Fibroblast of peridontal ligament (primary cell): ENCODE measurements around the gene FGF9.

ENCODE experiments used
- DNase-seq: peaks from one replicate; pipeline ENCODE4 v3.0.0-alpha.2; 2010; ENCODE audit errors: extremely low read depth

Gene FGF9

GRCh38 chr13:21670883-21671619 is at the start of gene FGF9:
Gene FGF9, plus strand, starts transcription at chr13:21671073. Its CDS starts 840 bp downstream, at chr13:21671913.
- DNase-seq = peak; percentile 49

DNA sequence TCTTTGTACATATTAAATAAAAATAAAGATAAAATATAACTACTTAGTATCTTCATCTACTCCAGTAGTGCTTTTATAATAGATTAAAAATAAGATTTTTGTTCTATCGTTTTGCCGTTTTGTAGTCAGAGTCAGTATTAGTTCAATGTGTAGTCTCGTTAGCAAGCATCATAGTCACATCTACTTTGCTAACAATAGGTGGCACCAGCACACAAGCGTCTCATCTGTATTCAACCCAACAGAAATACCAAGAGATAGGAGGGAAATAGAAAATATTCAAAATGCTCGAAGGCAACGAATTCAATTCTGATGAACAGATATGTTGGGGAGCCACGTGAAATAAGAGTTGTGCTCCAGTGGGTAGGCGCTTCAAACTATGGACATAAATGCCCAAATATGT is 45.5 kb upstream of the FGF9 start:
- DNase-seq = peak; percentile 48

DNA sequence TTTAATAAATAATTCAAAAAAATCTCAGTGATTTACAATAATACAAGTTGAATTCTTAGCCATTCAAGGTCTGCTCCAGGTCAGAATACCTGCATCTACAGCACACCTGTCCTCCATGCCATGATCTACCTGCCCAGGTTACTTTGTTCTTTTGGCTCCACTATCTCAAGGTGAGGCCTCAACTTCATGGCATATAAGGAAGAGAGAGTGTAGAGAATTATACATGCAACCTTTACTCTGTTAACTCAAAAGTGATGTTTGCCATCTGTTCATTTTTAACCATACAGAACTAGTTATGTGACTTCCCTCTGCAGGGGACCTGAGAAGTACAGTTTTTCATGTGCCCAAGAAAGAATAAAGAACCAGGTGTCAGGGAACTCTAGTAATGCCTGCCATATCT is 38.7 kb upstream of the FGF9 start:
- DNase-seq = no peak

- DNase-seq = no peak
These were observed 34.2 kb upstream of the FGF9 start for GRCh38 chr13:21636656-21637055.

DNA sequence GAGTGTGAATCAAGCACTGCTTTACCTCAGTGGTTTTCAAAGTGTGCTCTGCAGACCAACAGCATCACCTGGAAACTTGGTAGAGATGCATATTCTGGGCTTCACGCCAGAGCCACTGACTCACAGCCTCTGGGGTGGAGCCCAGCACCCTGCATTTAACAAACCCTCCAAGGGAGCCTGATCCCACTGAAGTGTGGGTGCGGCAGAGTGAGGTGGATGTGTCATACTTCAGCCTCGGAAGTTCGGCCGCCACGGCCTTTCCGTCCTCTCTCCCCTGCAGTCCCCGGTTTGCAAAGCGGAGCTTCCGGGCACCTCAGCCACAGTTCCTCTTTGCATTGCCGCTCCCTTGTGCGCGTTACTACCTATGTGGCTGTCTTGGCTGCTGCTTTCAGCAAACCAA is 33.6 kb upstream of the FGF9 start:
- no peak for DNase-seq

DNA sequence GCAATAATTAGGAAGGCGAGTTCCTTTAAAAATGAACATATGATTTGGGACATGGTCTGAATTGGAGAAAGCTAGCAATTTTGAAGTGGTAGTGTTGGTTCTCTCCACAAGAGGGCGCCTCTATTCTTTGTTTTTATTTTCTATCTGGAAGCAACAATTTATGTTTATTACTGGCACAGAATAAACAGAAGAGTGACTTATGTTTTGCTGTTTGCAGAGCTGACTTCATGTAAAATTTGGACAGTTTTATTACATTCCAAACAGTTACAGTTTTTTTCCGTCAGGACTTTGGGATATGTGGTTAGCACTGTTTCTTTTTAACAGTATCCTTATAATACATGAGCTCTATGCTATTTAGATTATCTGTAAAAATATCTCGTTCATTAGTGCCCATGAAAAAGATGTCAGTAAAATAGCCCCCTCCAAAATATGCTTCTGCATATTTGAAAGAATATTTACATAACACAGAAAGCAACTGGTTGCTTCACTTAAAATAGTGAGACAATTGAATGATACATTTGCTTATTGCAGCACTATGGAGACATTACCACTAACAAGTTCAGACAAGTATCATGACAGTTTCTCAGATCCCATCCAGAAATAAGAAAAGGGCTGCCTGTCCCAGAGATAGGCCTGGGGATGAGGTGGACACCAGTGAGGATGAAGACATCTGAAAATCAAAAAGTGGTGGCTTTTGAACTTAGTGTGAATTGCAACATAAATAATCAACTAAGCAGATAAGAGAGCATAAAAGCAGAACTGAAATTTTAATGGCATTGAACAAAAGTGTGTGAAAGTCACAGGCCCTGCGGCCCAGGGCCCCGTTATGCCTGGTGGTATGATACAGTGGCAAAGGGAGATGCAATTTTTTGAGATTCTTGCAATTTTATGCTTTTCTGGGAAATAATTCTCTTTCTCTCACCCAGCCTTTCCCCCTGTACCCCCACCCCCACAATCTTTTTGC is 32.3 kb upstream of the FGF9 start:
- peak; percentile 39 for DNase-seq

DNA sequence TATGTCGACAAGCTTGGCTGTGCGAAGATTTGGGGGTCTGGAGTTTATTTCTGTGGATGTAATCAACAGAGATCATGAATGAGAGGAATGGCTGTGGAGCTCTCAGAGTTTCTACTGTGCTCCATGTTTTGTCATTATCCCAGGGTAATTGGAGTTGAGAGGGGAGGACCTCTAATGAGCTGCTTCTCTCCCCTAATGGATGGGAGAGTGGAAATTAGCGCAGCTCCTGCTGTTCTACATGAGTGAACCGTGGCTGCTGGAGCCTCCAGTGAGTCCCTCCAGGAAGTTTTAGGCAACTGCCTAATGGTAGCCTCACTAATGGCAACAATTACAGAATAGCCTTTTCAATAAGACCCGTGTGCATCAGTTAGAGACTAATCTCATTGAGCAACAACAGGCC is 31.3 kb upstream of the FGF9 start:
- DNase-seq = no peak

GRCh38 chr13:21641629-21642028 is 29.2 kb upstream of the FGF9 start:
- no peak for DNase-seq

DNA sequence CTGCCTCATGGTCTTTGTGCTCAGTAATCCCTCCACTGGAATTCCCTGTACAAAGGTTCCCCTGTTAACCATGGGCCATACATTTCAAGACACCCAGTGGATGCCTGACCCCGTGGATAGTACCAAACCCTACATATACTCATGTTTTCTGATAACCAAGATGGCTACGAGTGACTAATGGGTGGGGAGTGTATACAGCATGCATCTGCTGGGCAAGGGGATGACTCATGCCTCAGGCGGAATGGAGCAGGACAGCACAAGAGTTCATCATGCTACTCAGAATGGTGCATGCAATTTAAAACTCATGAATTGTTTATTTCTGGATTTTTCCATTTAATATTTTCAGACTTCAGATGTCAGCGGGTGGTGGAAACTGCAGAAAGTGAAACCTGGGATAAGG is 13.3 kb upstream of the FGF9 start:
- DNase-seq = peak; percentile 13

- no peak for DNase-seq
These were observed 11.8 kb upstream of the FGF9 start for GRCh38 chr13:21659087-21659486.

DNA sequence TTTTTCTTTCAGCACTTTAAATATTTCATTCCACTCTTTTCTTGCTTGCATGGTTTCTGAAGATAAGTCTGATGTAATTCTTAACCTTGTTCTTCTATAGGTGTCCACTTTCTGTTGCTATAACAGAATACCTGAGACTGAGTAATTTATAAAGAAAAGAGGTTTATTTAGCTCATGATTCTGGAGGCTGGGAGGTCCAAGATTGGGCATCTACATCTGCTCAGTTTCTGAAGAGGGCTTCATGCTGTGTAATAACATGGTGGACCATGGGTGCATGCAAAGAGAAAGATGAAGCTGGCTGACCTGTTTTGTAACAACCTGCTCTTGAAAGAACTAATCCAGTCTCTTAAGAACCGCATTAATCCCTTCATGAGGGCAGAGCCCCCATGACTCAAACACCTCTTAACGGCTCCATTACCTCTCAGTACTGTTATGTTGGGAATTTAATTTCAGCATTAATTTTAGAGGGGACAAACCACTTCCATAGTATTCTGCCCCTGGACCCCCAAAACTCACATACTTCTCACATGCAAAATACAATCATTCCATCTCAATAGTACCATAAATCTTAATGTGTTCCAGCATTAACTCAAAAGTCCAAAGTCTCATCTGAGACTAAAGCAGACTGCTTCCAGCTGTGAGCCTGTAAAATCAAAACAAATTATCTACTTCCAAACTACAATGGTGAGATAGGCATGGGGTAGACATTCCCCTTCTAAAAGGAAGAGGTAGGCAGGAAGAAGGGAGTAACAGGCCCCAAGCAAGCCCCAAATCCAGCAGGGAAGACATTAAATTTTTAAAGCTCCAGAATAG is 9.6 kb upstream of the FGF9 start:
- no peak for DNase-seq

DNA sequence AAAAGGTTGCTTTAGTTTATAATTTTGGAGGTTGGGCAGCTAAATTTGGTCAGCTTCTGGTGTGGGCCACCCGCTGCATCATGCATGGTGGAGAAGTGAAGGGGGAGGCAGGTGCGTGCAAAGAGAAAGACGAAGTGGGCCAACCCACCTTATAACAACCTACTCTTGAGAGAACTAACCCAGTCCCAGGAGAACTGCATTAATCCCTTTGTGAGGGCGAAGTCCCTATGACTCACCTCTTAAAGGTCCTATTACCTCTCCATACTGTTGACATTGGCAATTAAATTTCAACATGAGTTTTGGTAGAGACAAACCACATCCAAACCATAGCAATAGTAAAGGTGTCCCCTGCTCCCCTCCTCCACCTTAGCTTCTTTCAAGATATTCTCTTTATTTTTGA is 7.7 kb upstream of the FGF9 start:
- DNase-seq = no peak

GRCh38 chr13:21668732-21669275 is 2.1 kb upstream of the FGF9 start:
- DNase-seq = no peak

DNA sequence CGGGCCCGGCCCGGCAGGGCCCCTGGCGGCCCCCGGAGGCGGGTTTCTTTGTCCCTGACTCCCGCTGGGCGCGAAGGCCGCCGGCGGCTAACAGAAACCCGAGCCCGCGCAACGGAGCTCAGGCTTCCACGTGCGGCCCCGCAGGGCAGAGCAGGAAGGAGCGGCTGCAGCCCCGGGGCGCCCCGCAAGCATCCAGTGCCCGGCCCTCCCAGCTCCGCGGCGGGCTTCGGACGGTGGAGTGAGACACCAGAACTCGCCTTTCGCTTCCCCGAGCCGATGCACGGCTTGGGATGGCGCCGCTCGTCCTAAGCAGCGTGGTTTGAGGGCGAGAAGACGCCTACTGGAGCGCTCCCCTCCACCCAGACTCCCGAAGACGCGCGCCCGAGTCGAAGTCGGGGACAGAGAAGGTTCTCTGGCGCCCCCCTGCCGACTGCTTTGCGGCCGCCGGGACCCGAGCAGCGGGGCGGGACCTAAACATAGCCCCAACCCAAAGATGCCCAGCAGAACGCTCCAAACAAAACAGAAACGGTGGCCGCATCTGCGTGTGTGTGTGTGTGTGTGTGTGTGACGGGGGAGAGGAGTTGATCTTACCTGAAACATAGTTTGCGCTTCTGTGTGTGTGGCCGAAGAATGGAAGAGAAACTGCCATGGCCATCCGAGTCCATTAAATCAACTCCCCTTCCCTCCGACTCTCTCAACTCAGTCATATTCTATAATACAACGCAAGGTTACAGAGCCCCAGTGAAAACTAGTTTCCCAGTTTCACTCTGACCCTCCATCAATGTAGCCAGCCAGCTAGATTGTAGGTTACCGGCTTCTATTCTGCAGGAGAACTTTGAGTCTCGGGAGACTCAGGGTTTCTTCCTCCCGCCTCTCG is 629 bp upstream of the FGF9 start:
- DNase-seq = peak; percentile 42

DNA sequence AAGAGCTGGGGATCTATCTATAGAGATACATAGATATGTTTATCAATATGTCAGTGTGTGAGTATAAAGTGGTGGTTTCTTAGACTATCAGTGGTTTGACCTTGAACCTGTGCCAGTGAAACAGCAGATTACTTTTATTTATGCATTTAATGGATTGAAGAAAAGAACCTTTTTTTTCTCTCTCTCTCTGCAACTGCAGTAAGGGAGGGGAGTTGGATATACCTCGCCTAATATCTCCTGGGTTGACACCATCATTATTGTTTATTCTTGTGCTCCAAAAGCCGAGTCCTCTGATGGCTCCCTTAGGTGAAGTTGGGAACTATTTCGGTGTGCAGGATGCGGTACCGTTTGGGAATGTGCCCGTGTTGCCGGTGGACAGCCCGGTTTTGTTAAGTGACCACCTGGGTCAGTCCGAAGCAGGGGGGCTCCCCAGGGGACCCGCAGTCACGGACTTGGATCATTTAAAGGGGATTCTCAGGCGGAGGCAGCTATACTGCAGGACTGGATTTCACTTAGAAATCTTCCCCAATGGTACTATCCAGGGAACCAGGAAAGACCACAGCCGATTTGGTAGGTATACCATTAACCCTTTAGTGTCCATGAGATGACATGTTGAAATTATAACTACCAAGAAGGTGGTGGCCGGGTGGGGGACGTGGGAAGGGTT is 880 bp downstream of the FGF9 start:
- DNase-seq = no peak

- DNase-seq = no peak
These were observed 1.4 kb downstream of the FGF9 start for GRCh38 chr13:21672287-21672680.

- DNase-seq = no peak
These were observed 2.1 kb downstream of the FGF9 start for GRCh38 chr13:21672796-21673538.

DNA sequence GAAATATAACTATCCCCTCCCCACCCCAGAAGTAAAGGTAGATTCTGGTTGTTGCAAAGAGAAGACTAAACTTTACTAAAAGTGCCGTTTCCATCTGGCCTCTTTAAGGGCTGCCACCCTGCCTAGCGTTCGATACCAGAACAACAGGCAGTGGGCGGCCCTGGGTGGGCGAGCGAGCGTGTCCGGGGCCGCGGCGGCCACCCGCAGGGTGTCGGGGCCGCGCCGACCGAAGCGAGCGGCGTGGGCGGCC is 2.6 kb downstream of the FGF9 start:
- DNase-seq = no peak

GRCh38 chr13:21673789-21674489 is 3.1 kb downstream of the FGF9 start:
- no peak for DNase-seq
